ENCODE measurements around the gene CASQ2.

CASQ2 gene

GRCh38 chr1:115771847-115772457 lies 3.4 kb upstream of the CASQ2 start:
- peak; percentile 60 for TF ChIP-seq CTCF (IDR thresholded peaks at IDR 0.05; ENCODE audit: borderline replicate concordance, control extremely low read depth, extremely low read depth, insufficient read depth, missing control alignments)
- peak; percentile 65 for DNase-seq (ENCODE audit: low spot score)
- in situ Hi-C loops (cut with MboI; ENCODE audit: low sequenced_read_pairs, unreplicated experiment) = no loop called here

- no peak for DNase-seq (ENCODE audit: low spot score)
- no peak for TF ChIP-seq CTCF (IDR thresholded peaks at IDR 0.05; ENCODE audit: borderline replicate concordance, control extremely low read depth, extremely low read depth, insufficient read depth, missing control alignments)
- in situ Hi-C loops (cut with MboI; ENCODE audit: low sequenced_read_pairs, unreplicated experiment) = no loop called here
Measured at GRCh38 chr1:115771094-115771846, 2.8 kb upstream of the CASQ2 start.

- no peak for TF ChIP-seq CTCF (IDR thresholded peaks at IDR 0.05; ENCODE audit: borderline replicate concordance, control extremely low read depth, extremely low read depth, insufficient read depth, missing control alignments)
- DNase-seq (ENCODE audit: low spot score) = no peak
- in situ Hi-C loops (cut with MboI; ENCODE audit: low sequenced_read_pairs, unreplicated experiment) = loop anchor here (10.0 kb wide), 1 partner anchor 53 kb away; no protein-coding TSS in a partner anchor
Measured at GRCh38 chr1:115767403-115767802, 1.1 kb downstream of the CASQ2 start.

GRCh38 chr1:115765091-115765490 lies 3.4 kb downstream of the CASQ2 start:
- DNase-seq (ENCODE audit: low spot score) = no peak
- in situ Hi-C loops (cut with MboI; ENCODE audit: low sequenced_read_pairs, unreplicated experiment) = loop anchor here (10.0 kb wide), 1 partner anchor 50 kb away; no protein-coding TSS in a partner anchor
- TF ChIP-seq CTCF (IDR thresholded peaks at IDR 0.05; ENCODE audit: borderline replicate concordance, control extremely low read depth, extremely low read depth, insufficient read depth, missing control alignments) = no peak

GRCh38 chr1:115764541-115764940 lies 4.0 kb downstream of the CASQ2 start:
- TF ChIP-seq CTCF (IDR thresholded peaks at IDR 0.05; ENCODE audit: borderline replicate concordance, control extremely low read depth, extremely low read depth, insufficient read depth, missing control alignments) = no peak
- DNase-seq (ENCODE audit: low spot score) = no peak
- in situ Hi-C loops (cut with MboI; ENCODE audit: low sequenced_read_pairs, unreplicated experiment) = loop anchor here (5.0 to 10.0 kb wide), 2 partner anchors 50 to 157 kb away; no protein-coding TSS in a partner anchor

- TF ChIP-seq CTCF (IDR thresholded peaks at IDR 0.05; ENCODE audit: borderline replicate concordance, control extremely low read depth, extremely low read depth, insufficient read depth, missing control alignments) = no peak
- in situ Hi-C loops (cut with MboI; ENCODE audit: low sequenced_read_pairs, unreplicated experiment) = loop anchor here (5.0 to 10.0 kb wide), 2 partner anchors 48 to 155 kb away; no protein-coding TSS in a partner anchor
- DNase-seq (ENCODE audit: low spot score) = no peak
Measured at GRCh38 chr1:115762779-115763178, 5.7 kb downstream of the CASQ2 start.
